Activated effector memory CD4-positive, alpha-beta T cell treated with anti-CD3 and anti-CD28 coated beads, Interleukin-2, amount 50 U/mL, for 16 hours (primary cell): ENCODE results near the gene AKIRIN2.
"Not testable (repeated sequence)": the region's sequence is repeated elsewhere in the genome, so short reads cannot be mapped to it uniquely, and the experiment has no call there.

Experiments used
- DNase-seq: peaks from one replicate; pipeline ENCODE4 v3.0.0-alpha.2; 2020

The AKIRIN2 gene

GRCh38 chr6:87686636-87687205 is 15.3 kb downstream of the AKIRIN2 start:
- not testable (repeated sequence) for DNase-seq

GRCh38 chr6:87684895-87685654 is 17.0 kb downstream of the AKIRIN2 start:
- no peak for DNase-seq

GRCh38 chr6:87683890-87684289 is 18.1 kb downstream of the AKIRIN2 start:
- no peak for DNase-seq

- DNase-seq: no peak
Measured at GRCh38 chr6:87682310-87682709, 19.7 kb downstream of the AKIRIN2 start.

GRCh38 chr6:87675004-87675681 is 26.9 kb downstream of the AKIRIN2 start:
- DNase-seq: no peak

- DNase-seq: no peak
Measured at GRCh38 chr6:87674290-87674689, 27.7 kb downstream of the AKIRIN2 start.

- no peak for DNase-seq
Measured at GRCh38 chr6:87673237-87673636, 28.8 kb downstream of the AKIRIN2 start.

GRCh38 chr6:87672641-87673040 is 29.4 kb downstream of the AKIRIN2 start:
- no peak for DNase-seq

- DNase-seq: no peak
Measured at GRCh38 chr6:87671555-87672029, 30.4 kb downstream of the AKIRIN2 start.

- no peak for DNase-seq
Measured at GRCh38 chr6:87670707-87671106, 31.3 kb downstream of the AKIRIN2 start.

- no peak for DNase-seq
Measured at GRCh38 chr6:87669051-87669450, 33.0 kb downstream of the AKIRIN2 start.

- DNase-seq: no peak
Measured at GRCh38 chr6:87668013-87668412, 34.0 kb downstream of the AKIRIN2 start.

GRCh38 chr6:87667032-87667431 is 35.0 kb downstream of the AKIRIN2 start:
- no peak for DNase-seq

- no peak for DNase-seq
Measured at GRCh38 chr6:87664921-87665485, 37.0 kb downstream of the AKIRIN2 start.

- no peak for DNase-seq
Measured at GRCh38 chr6:87663434-87663833, 38.6 kb downstream of the AKIRIN2 start.

- no peak for DNase-seq
Measured at GRCh38 chr6:87661503-87661902, 40.5 kb downstream of the AKIRIN2 start.

GRCh38 chr6:87661016-87661415 is 41.0 kb downstream of the AKIRIN2 start:
- no peak for DNase-seq

GRCh38 chr6:87660226-87660911 is 41.7 kb downstream of the AKIRIN2 start:
- no peak for DNase-seq

- DNase-seq: no peak
Measured at GRCh38 chr6:87658516-87658915, 43.5 kb downstream of the AKIRIN2 start.

- no peak for DNase-seq
Measured at GRCh38 chr6:87656857-87657256, 45.2 kb downstream of the AKIRIN2 start.

- no peak for DNase-seq
Measured at GRCh38 chr6:87655824-87656223, 46.2 kb downstream of the AKIRIN2 start.

- no peak for DNase-seq
Measured at GRCh38 chr6:87654875-87655454, 47.1 kb downstream of the AKIRIN2 start.

- no peak for DNase-seq
Measured at GRCh38 chr6:87654122-87654521, 47.9 kb downstream of the AKIRIN2 start.
